DOHH2 (cell line): Measurements from ENCODE around the gene MAN2B2.

ENCODE experiments used
- H3F3A ChIP-seq: fragments of 200-600 bp; sonication (generic), shearing (Covaris generic); 2 replicates; pipeline ENCODE4 v1.6.0; 2016; ENCODE audit warnings: antibody characterized with exemption, mild to moderate bottlenecking; ENCODE audit not compliant: control insufficient read depth, insufficient read depth
- H3K27ac ChIP-seq: fragments of 200-600 bp; sonication (generic); 2 replicates; pipeline ENCODE4 v1.5.1; 2014; ENCODE audit warnings: low read depth, mild to moderate bottlenecking, low read length, moderate library complexity
- H3K27me3 ChIP-seq: fragments of 200-600 bp; sonication (generic); 2 replicates; pipeline ENCODE4 v1.6.1; 2014; ENCODE audit warnings: mild to moderate bottlenecking, low read length, mixed read lengths; ENCODE audit not compliant: control insufficient read depth
- H3K36me3 ChIP-seq: fragments of 200-600 bp; sonication (generic); 2 replicates; pipeline ENCODE4 v1.6.1; 2014; ENCODE audit warnings: mild to moderate bottlenecking, low read length, moderate library complexity, mixed read lengths; ENCODE audit not compliant: control insufficient read depth
- H3K4me1 ChIP-seq: fragments of 200-600 bp; sonication (generic); 2 replicates; pipeline ENCODE4 v1.6.1; 2014; ENCODE audit warnings: mild to moderate bottlenecking, low read length, mixed read lengths; ENCODE audit not compliant: control insufficient read depth
- H3K4me2 ChIP-seq: fragments of 200-600 bp; sonication (generic); 2 replicates; pipeline ENCODE4 v1.6.0; 2014; ENCODE audit warnings: mild to moderate bottlenecking, low read length, moderate library complexity
- H3K4me3 ChIP-seq: fragments of 200-600 bp; sonication (generic); 2 replicates; pipeline ENCODE4 v1.5.1; 2014; ENCODE audit warnings: mild to moderate bottlenecking, low read length, mixed read lengths
- H3K79me2 ChIP-seq: fragments of 200-600 bp; sonication (generic); 2 replicates; pipeline ENCODE4 v1.6.1; 2014; ENCODE audit warnings: mild to moderate bottlenecking, low read length, mixed read lengths; ENCODE audit not compliant: control insufficient read depth
- H3K9me2 ChIP-seq: fragments of 200-600 bp; sonication (generic); replicated peaks from 2 replicates; pipeline ENCODE4 v1.6.1; 2014; ENCODE audit warnings: mild to moderate bottlenecking, low read length, mixed read lengths; ENCODE audit not compliant: control insufficient read depth
- H3K9me3 ChIP-seq: fragments of 200-600 bp; sonication (generic); 2 replicates; pipeline ENCODE4 v1.6.1; 2014; ENCODE audit warnings: antibody characterized with exemption, low read length, mixed read lengths; ENCODE audit not compliant: control insufficient read depth, insufficient read depth
- H4K20me1 ChIP-seq: fragments of 200-600 bp; sonication (generic); 2 replicates; pipeline ENCODE4 v1.6.0; 2014; ENCODE audit warnings: low read depth, mild to moderate bottlenecking, antibody characterized with exemption, low read length, moderate library complexity; ENCODE audit not compliant: control insufficient read depth, insufficient read depth
- EZH2phosphoT487 ChIP-seq: fragments of 200-600 bp; sonication (generic); IDR thresholded peaks from 2 replicates; pipeline ENCODE4 v1.6.1; 2017; ENCODE audit warnings: borderline replicate concordance, mild to moderate bottlenecking, antibody characterized with exemption, low read length, moderate library complexity, mixed read lengths
- TF ChIP-seq, protein P1 (sequence below): fragments of 200-600 bp; sonication (generic); IDR thresholded peaks from one replicate; pipeline ENCODE4 v1.5.1; 2014; ENCODE audit warnings: antibody characterized with exemption, mild to moderate bottlenecking, low read depth, low read length; ENCODE audit not compliant: poor library complexity, severe bottlenecking

MAN2B2 gene

DNA sequence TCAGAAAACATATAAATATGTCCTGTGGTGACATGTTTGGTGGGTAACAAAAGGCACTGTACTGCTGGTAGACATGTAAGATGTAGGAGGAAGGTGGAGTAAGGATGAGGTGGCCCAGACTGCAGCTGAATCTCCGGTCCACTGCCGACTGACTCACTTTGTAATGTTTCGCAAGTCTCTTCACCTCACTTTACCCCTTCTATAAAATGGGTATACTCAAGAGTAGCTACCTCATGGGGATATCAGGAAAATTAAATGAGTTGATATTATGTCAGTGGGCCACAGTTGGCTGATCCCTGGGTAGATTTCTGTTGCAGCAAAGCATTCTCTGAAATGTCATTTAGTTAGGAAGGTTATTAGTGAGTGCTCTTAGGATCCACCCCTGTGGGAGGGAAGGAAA is 87.6 kb downstream of the MAN2B2 start:
- H3K9me3 ChIP-seq: no peaks in the 10 kb centered on the region
- no peak overlapping the region for H3K4me3 ChIP-seq
- no peaks in the 10 kb centered on the region for H4K20me1 ChIP-seq
- no peaks in the 10 kb centered on the region for H3K79me2 ChIP-seq
- H3K4me2 ChIP-seq: no peak overlapping the region
- H3K4me1 ChIP-seq: no peaks in the 10 kb centered on the region
- H3K27ac ChIP-seq: no peak overlapping the region
- no peaks in the 10 kb centered on the region for H3F3A ChIP-seq
- TF ChIP-seq, protein P1, sequence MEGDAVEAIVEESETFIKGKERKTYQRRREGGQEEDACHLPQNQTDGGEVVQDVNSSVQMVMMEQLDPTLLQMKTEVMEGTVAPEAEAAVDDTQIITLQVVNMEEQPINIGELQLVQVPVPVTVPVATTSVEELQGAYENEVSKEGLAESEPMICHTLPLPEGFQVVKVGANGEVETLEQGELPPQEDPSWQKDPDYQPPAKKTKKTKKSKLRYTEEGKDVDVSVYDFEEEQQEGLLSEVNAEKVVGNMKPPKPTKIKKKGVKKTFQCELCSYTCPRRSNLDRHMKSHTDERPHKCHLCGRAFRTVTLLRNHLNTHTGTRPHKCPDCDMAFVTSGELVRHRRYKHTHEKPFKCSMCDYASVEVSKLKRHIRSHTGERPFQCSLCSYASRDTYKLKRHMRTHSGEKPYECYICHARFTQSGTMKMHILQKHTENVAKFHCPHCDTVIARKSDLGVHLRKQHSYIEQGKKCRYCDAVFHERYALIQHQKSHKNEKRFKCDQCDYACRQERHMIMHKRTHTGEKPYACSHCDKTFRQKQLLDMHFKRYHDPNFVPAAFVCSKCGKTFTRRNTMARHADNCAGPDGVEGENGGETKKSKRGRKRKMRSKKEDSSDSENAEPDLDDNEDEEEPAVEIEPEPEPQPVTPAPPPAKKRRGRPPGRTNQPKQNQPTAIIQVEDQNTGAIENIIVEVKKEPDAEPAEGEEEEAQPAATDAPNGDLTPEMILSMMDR: no peak
- H3K9me2 ChIP-seq: no peaks in the 10 kb centered on the region
- H3K36me3 ChIP-seq: no peaks in the 10 kb centered on the region
- H3K27me3 ChIP-seq: peaks cover 31% of the 10 kb centered on the region

GRCh38 chr4:6663596-6664393 is 88.8 kb downstream of the MAN2B2 start:
- Histone ChIP-seq H3K27me3 (peaks cover 25% of the 10 kb centered on the region), H4K20me1 (no peaks in the 10 kb centered on the region), H3K4me3 (no peak overlapping the region), H3K4me2 (no peak overlapping the region), H3K79me2 (no peaks in the 10 kb centered on the region), H3K9me3 (no peaks in the 10 kb centered on the region), H3K27ac (no peak overlapping the region), H3K36me3 (no peaks in the 10 kb centered on the region), H3F3A (no peaks in the 10 kb centered on the region), H3K4me1 (no peaks in the 10 kb centered on the region), H3K9me2 (no peaks in the 10 kb centered on the region)
- TF ChIP-seq EZH2phosphoT487: no peak
- TF ChIP-seq, protein P1: no peak

DNA sequence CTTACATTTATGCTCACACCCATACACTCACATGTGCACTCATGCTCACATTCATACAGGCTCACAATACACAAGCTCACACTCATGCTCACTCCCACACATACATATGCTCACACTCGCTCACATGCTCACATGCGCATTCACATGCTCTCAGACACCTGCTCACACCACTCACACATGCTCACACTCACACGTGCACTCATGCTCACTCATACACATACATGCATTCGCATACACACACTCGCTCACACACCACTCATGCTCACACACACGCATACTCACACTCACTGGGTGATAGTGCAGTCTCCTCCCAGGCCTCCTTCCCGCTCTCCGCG is 90.3 kb downstream of the MAN2B2 start:
- Histone ChIP-seq H3K4me2 (no peak overlapping the region), H3K27me3 (peaks cover 21% of the 10 kb centered on the region)
- TF ChIP-seq, protein P1: no peak
- TF ChIP-seq EZH2phosphoT487: no peak

More for the DNA sequence above, 90.3 kb downstream of the MAN2B2 start:
- no peak overlapping the region for H3K4me3 ChIP-seq
- H3K9me3 ChIP-seq: no peaks in the 10 kb centered on the region
- no peaks in the 10 kb centered on the region for H3F3A ChIP-seq
- H3K9me2 ChIP-seq: no peaks in the 10 kb centered on the region
- H4K20me1 ChIP-seq: no peaks in the 10 kb centered on the region
- no peaks in the 10 kb centered on the region for H3K79me2 ChIP-seq
- no peaks in the 10 kb centered on the region for H3K4me1 ChIP-seq
- no peak overlapping the region for H3K27ac ChIP-seq
- H3K36me3 ChIP-seq: no peaks in the 10 kb centered on the region
